Activated CD4-positive, alpha-beta memory T cell treated with anti-CD3 and anti-CD28 coated beads for 36 hours (primary cell): ENCODE measurements around the gene SDK1. TPM values are rescaled to one million over a fixed set of nuclear protein-coding genes. Genes with fewer than 3 reads are reported as not detected.

ENCODE experiments used
- CTCF ChIA-PET: fragments of 350-600 bp; sonication (Branson Sonifier 250); formaldehyde crosslinking; loops from one replicate; lab custom pipeline; 2021; ENCODE audit warnings: antibody characterized with exemption, inconsistent platforms; lab: Charles Lee
- POLR2A ChIA-PET: fragments of 350-600 bp; sonication (Branson Sonifier 250); formaldehyde crosslinking; loops from one replicate; lab custom pipeline; 2021; ENCODE audit warnings: antibody characterized with exemption; lab: Charles Lee
- DNase-seq: peaks from one replicate; pipeline ENCODE4 v3.0.0-alpha.2; 2020
- H3K27ac Mint-ChIP-seq: one replicate; pipeline ENCODE4 v1.8.0; 2021; ENCODE audit warnings: mixed read lengths
- H3K27me3 Mint-ChIP-seq: one replicate; pipeline ENCODE4 v1.8.0; 2021; ENCODE audit warnings: mixed read lengths
- H3K36me3 Mint-ChIP-seq: one replicate; pipeline ENCODE4 v1.8.0; 2021; ENCODE audit warnings: mixed read lengths
- H3K4me1 Mint-ChIP-seq: one replicate; pipeline ENCODE4 v1.8.0; 2021; ENCODE audit warnings: low read depth, mixed read lengths
- H3K4me3 Mint-ChIP-seq: one replicate; pipeline ENCODE4 v1.8.0; 2021; ENCODE audit warnings: mild to moderate bottlenecking, mixed read lengths
- H3K9me3 Mint-ChIP-seq: one replicate; pipeline ENCODE4 v1.8.0; 2021; ENCODE audit warnings: mixed read lengths
- intact Hi-C: fragments of 100-400 bp; cut with micrococcal nuclease; formaldehyde crosslinking; loops from one replicate; pipeline ENCODE4 v1.15.1; 2023
- total RNA-seq, 2 experiments: library from RNA; stranded (reverse); gene quantifications; one replicate each; pipeline ENCODE4 v1.2.3, GENCODE V29; 2021

SDK1 gene
- total RNA-seq, 2 experiments from 2014 or later, result 0.14 to 0.24 TPM

- Mint-ChIP-seq H3K9me3 (no peaks in the 10 kb centered on the region), H3K36me3 (no peaks in the 10 kb centered on the region), H3K27ac (no peak overlapping the region), H3K4me3 (no peak overlapping the region), H3K27me3 (peaks cover 2% of the 10 kb centered on the region), H3K4me1 (no peaks in the 10 kb centered on the region)
- ChIA-PET POLR2A (no interaction called here), CTCF (no interaction called here)
- DNase-seq, result no peak
- intact Hi-C loops, result no loop called here
Observed at GRCh38 chr7:3589752-3590151, 288.7 kb downstream of the SDK1 start.

GRCh38 chr7:3591219-3591618 lies 290.2 kb downstream of the SDK1 start:
- intact Hi-C loops, result no loop called here
- ChIA-PET POLR2A (no interaction called here), CTCF (no interaction called here)
- Mint-ChIP-seq H3K4me1 (no peaks in the 10 kb centered on the region), H3K27ac (no peak overlapping the region), H3K9me3 (no peaks in the 10 kb centered on the region), H3K4me3 (no peak overlapping the region), H3K36me3 (no peaks in the 10 kb centered on the region), H3K27me3 (peaks cover 3% of the 10 kb centered on the region)
- DNase-seq, result no peak

- Mint-ChIP-seq H3K4me3 (no peak overlapping the region), H3K9me3 (no peaks in the 10 kb centered on the region), H3K27ac (no peak overlapping the region), H3K27me3 (peaks cover 5% of the 10 kb centered on the region), H3K4me1 (no peaks in the 10 kb centered on the region), H3K36me3 (no peaks in the 10 kb centered on the region)
- ChIA-PET POLR2A (no interaction called here), CTCF (no interaction called here)
- intact Hi-C loops, result no loop called here
- no peak for DNase-seq
Observed at GRCh38 chr7:3591944-3592343, 290.9 kb downstream of the SDK1 start.

GRCh38 chr7:3592401-3593134 lies 291.5 kb downstream of the SDK1 start:
- CTCF ChIA-PET, result interaction anchor here (0.6 kb wide), 1 partner anchor 75 kb away, joined by 3 read pairs; no protein-coding TSS in a partner anchor
- H3K4me3 Mint-ChIP-seq, result no peak overlapping the region
- H3K27me3 Mint-ChIP-seq, result peaks cover 5% of the 10 kb centered on the region
- intact Hi-C loops, result no loop called here
- H3K4me1 Mint-ChIP-seq, result no peaks in the 10 kb centered on the region
- H3K36me3 Mint-ChIP-seq, result no peaks in the 10 kb centered on the region
- no peak overlapping the region for H3K27ac Mint-ChIP-seq
- no peaks in the 10 kb centered on the region for H3K9me3 Mint-ChIP-seq
- POLR2A ChIA-PET, result no interaction called here
- DNase-seq, result no peak

GRCh38 chr7:3594901-3595300 lies 293.8 kb downstream of the SDK1 start:
- intact Hi-C loops, result no loop called here
- Mint-ChIP-seq H3K27me3 (peaks cover 5% of the 10 kb centered on the region), H3K4me3 (no peak overlapping the region), H3K27ac (no peak overlapping the region), H3K4me1 (no peaks in the 10 kb centered on the region), H3K9me3 (no peaks in the 10 kb centered on the region), H3K36me3 (no peaks in the 10 kb centered on the region)
- CTCF ChIA-PET, result no interaction called here
- no peak for DNase-seq
- POLR2A ChIA-PET, result no interaction called here

DNA sequence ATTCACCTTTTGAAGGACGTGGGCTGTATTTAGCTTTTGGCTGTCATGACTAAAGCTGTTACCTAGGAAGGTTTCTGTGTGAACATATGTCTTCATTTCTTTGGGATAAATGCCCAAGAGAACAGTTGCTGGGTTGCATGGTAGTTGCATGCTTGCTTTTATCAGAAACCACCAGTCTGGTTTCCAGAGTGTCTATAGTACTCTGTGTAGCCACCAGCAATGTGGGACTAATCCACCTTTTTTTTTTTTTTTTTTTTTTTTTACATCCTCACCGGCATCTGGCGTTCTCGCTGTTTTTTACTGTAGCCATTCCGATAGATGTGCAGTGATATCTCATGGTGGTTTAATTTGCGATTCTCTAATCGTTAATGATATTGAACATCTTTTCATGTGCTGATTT lies 297.8 kb downstream of the SDK1 start:
- ChIA-PET POLR2A (no interaction called here), CTCF (no interaction called here)
- H3K4me3 Mint-ChIP-seq, result no peak overlapping the region
- no peaks in the 10 kb centered on the region for H3K4me1 Mint-ChIP-seq
- intact Hi-C loops, result no loop called here
- DNase-seq, result no peak
- no peak overlapping the region for H3K27ac Mint-ChIP-seq
- no peaks in the 10 kb centered on the region for H3K36me3 Mint-ChIP-seq
- peaks cover 6% of the 10 kb centered on the region for H3K27me3 Mint-ChIP-seq
- H3K9me3 Mint-ChIP-seq, result peaks cover 3% of the 10 kb centered on the region

DNA sequence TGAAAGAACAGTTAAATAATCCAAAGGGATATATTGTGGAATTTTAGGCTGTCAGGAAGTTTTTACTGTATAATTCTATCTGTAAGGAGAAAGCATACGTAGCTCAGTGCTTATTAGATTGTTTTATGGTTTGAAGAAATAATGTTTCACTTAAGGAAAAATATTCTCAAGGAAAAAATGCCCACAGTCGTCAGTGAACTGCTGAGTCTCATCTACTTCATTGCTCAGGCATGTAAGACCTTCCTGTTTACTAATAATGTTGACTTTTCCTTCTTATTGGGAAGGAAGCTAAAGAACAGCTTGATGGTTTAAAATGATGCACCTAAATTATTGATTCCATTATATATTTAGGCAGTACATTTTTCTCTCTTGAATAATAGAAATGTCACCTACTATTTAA lies 304.2 kb downstream of the SDK1 start:
- no peak for DNase-seq
- H3K27ac Mint-ChIP-seq, result no peak overlapping the region
- H3K27me3 Mint-ChIP-seq, result peaks cover 8% of the 10 kb centered on the region
- ChIA-PET POLR2A (no interaction called here), CTCF (no interaction called here)
- H3K4me1 Mint-ChIP-seq, result no peaks in the 10 kb centered on the region
- intact Hi-C loops, result no loop called here
- H3K4me3 Mint-ChIP-seq, result no peak overlapping the region
- no peaks in the 10 kb centered on the region for H3K36me3 Mint-ChIP-seq
- H3K9me3 Mint-ChIP-seq, result peaks cover 7% of the 10 kb centered on the region

GRCh38 chr7:3606436-3606835 lies 305.4 kb downstream of the SDK1 start:
- POLR2A ChIA-PET, result no interaction called here
- H3K36me3 Mint-ChIP-seq, result no peaks in the 10 kb centered on the region
- no peaks in the 10 kb centered on the region for H3K4me1 Mint-ChIP-seq
- H3K9me3 Mint-ChIP-seq, result peaks cover 7% of the 10 kb centered on the region
- no peak overlapping the region for H3K4me3 Mint-ChIP-seq
- no peak overlapping the region for H3K27ac Mint-ChIP-seq
- CTCF ChIA-PET, result no interaction called here
- intact Hi-C loops, result no loop called here
- H3K27me3 Mint-ChIP-seq, result peaks cover 9% of the 10 kb centered on the region
- no peak for DNase-seq

- Mint-ChIP-seq H3K27me3 (peaks cover 9% of the 10 kb centered on the region), H3K36me3 (no peaks in the 10 kb centered on the region)
Observed at GRCh38 chr7:3607847-3608246, 306.8 kb downstream of the SDK1 start.

DNA sequence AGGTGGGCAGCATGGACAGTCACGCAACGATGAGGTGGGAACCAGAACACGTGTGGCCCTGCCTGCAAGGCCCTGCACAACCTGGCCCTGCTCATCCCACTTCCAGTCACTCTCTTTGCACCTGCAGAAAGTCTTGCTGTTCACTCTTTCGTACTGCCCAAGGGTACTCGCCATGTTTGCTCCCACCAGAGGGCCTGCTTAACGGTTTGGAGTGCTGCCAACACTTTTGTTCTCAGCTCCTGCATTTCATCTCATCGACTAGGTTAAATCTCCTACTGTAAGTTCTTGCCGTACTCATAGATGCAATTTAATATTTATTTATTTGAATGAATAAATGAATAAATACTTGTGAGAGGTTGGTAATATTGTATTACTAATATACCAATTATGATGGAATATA lies 315.3 kb downstream of the SDK1 start:
- POLR2A ChIA-PET, result no interaction called here
- no peaks in the 10 kb centered on the region for H3K4me1 Mint-ChIP-seq
- CTCF ChIA-PET, result no interaction called here
- H3K4me3 Mint-ChIP-seq, result no peak overlapping the region
- intact Hi-C loops, result no loop called here
- no peak for DNase-seq
- no peaks in the 10 kb centered on the region for H3K36me3 Mint-ChIP-seq
- no peak overlapping the region for H3K27ac Mint-ChIP-seq
- peaks cover 8% of the 10 kb centered on the region for H3K9me3 Mint-ChIP-seq
- peaks cover 7% of the 10 kb centered on the region for H3K27me3 Mint-ChIP-seq

More at GRCh38 chr7:3607847-3608246, 306.8 kb downstream of the SDK1 start:
- ChIA-PET POLR2A (no interaction called here), CTCF (interaction anchor here (1.3 kb wide), 1 partner anchor 68 kb away, joined by 5 read pairs; no protein-coding TSS in a partner anchor)
- Mint-ChIP-seq H3K27ac (no peak overlapping the region), H3K4me1 (no peaks in the 10 kb centered on the region), H3K9me3 (peaks cover 7% of the 10 kb centered on the region), H3K4me3 (no peak overlapping the region)
- no peak for DNase-seq
- intact Hi-C loops, result no loop called here

GRCh38 chr7:3630081-3630480 lies 329.0 kb downstream of the SDK1 start:
- intact Hi-C loops, result no loop called here
- peaks cover 4% of the 10 kb centered on the region for H3K27me3 Mint-ChIP-seq
- ChIA-PET CTCF (no interaction called here), POLR2A (no interaction called here)
- DNase-seq, result no peak
- H3K36me3 Mint-ChIP-seq, result peaks cover 3% of the 10 kb centered on the region
- H3K4me1 Mint-ChIP-seq, result no peaks in the 10 kb centered on the region
- peaks cover 18% of the 10 kb centered on the region for H3K9me3 Mint-ChIP-seq
- H3K27ac Mint-ChIP-seq, result no peak overlapping the region
- H3K4me3 Mint-ChIP-seq, result no peak overlapping the region

- Mint-ChIP-seq H3K4me1 (no peaks in the 10 kb centered on the region), H3K9me3 (peaks cover 15% of the 10 kb centered on the region), H3K27ac (no peak overlapping the region), H3K27me3 (peaks cover 8% of the 10 kb centered on the region), H3K4me3 (no peak overlapping the region), H3K36me3 (peaks cover 3% of the 10 kb centered on the region)
- ChIA-PET CTCF (no interaction called here), POLR2A (no interaction called here)
- DNase-seq, result no peak
- intact Hi-C loops, result no loop called here
Observed at GRCh38 chr7:3634396-3634795, 333.3 kb downstream of the SDK1 start.
